ENCODE results near the gene TMC5.

The TMC5 gene

DNA sequence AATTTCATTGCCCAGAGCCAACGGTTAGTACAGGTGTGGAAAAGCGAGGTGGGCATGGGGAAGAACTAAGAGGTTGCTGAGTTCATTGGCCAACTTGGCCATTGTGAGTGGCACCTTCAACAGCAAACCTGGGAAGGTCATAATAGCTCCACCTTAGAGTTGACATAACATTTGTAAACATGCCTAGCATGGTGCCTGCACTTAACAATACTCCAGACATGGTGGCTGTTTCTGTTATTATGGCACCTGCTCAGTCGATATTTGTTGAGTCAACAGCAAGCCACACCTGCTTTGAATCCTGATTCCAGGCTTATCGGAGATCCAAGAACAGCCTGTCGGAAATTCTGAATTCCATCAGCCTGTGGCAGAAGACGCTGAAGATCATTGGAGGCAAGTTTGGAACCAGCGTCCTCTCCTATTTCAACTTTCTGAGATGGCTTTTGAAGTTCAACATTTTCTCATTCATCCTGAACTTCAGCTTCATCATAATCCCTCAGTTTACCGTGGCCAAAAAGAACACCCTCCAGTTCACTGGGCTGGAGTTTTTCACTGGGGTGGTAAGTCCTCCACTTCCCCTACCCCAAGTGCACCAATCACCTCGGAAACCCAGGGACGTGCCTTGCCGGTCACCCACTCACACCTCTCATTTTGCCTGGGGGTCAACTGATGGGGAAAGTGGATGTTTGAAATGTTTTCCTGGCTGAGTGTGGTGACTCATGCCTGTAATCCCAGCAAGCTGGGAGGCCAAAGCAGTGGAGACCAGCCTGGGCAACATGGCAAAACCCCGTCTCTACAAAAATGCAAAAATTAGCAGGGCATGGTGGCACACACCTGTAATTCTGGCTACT is 46.0 kb downstream of the TMC5 start:
- DNase-seq (ENCODE audit: low read depth), result no peak

DNA sequence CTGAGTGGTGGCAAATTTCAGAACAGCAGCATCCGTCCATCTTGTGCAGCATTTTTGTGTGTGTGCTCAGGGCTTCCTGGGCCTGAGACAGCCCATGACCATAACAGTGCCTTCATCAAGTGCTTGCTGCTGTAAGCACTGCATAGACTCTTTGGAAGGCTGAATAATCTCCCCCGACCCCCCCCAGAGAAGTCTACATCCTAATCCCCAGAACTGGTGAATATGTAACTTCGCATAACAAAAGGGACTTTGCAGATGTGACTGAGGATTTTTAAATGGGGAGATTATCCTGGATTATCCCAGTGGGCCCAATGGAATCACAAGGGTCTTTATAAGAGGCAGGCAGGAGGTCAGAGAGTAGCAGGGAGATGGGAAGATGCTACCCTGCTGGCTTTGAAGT is 50.6 kb downstream of the TMC5 start:
- no peak for DNase-seq (ENCODE audit: low read depth)

DNA sequence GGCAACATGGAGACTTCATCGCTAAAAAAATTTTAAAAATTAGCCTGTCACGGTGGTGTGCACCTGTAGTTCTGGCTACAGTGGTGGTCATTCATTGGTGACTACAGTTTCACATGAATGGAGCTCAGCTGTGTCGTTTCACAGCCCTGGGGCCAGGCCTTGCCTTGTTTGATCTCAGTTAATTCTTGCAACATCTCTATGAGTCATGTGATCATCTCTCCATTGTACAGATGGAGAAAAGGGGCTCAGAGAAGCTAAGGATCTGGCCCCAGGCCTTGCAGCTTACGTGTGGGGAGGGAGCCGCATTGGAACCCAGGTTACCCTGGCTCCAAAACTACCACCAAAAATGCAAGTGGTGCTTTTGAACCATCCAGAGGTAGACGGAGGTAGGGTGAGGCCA is 54.8 kb downstream of the TMC5 start:
- no peak for DNase-seq (ENCODE audit: low read depth)

DNA sequence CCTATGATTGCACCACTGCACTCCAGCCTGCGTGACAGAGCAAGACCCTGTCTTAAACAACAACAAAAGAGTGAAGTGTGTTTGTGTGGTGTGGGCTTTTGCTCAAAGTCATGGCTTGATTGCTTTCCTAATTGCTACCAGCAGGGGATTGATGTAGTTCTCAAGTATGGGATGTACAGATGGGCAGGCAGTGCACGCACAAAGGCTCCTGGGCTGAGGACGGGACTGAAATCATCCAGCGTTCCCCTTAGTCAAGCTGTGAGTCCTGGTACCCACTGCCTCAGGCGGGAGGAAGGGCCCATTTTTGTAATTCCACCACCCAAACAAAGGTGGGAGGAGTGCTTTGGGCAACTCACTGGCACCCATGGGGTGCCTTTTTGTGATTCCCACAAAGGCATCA is 56.9 kb downstream of the TMC5 start:
- no peak for DNase-seq (ENCODE audit: low read depth)

DNA sequence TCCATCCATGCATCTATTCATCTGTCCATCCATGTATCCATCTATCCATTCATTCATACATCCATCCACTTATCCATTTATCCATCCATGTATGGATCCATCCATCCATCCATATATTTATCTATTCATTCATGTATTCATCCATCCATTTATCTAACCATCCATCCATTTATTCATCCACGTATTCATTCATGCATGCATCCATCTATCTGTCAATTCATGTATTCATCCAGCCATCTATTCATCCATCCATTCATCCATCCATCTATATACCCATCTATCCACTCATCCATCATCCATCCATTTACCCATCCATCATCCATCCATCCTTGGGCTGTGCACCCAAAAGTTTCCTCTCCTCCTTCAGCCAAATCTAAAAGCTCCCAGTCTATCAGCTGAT is 60.8 kb downstream of the TMC5 start:
- no peak for DNase-seq (ENCODE audit: low read depth)

DNA sequence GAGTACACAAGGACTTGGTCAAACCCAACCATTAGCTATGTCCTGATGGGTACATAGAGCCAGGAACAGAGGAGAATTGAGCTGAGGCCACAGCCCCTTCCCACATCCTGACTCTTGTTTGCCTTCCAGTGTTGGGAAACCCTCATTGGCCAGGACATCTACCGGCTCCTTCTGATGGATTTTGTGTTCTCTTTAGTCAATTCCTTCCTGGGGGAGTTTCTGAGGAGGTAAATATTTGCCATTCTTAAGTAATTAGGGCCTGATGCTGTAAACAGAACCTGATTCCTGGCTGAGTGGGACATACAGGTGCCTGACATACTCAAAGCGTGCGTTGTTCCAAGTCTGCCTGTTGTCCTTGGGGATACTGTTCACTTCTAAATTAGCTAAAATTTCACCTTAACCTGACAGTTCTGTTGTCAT is 61.6 kb downstream of the TMC5 start:
- no peak for DNase-seq (ENCODE audit: low read depth)

DNA sequence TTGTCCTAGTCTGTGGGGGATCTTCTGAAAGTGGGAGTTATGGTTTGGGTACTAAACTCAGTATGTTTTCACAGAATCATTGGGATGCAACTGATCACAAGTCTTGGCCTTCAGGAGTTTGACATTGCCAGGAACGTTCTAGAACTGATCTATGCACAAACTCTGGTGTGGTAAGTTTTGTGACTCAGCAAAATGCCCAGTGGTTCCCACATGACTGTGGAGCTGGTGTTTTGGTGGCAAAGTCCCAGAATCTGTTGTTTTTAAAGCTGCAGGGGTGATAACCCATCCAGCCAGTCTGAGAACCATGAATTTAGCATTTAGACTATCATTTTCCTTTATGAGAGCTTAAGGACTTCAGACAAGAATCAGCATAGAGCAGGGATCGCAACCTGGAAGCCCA is 63.6 kb downstream of the TMC5 start:
- DNase-seq (ENCODE audit: low read depth), result no peak

DNA sequence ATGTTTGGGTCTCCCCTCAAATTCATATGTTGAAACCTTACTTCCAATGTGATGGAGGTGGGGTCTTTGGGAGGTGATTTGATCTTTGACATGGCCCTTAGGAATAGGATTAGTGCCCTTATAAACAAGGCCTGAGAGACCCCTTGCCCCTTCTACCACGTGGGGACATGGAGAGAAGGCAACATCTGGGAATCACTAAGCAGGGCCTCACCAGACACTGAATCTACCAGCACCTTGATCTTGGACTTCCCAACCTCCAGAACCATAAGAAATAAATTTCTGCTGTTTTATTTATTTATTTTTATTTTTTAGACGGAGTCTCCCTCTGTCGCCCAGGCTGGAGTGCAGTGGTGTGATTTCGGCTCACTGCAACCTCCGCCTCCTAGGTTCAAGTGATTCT is 64.1 kb downstream of the TMC5 start:
- DNase-seq (ENCODE audit: low read depth), result no peak

DNA sequence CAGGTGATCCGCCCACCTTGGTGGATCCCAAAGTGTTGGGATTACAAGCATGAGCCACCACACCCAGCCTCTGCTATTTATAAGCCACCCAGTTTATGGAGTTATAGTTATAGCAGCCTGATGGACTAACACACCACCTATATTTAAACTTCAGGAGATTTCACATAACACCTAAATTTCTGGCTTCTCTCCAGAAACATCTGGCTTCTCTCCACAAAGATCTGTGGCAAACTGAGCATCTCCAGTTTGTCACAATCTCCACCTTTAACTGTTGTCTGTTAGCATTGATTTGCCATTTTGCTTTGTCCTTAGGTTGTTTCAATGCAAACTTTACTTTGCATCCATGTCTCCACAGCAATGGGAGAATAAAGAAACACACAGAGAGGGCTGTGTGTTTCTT is 64.6 kb downstream of the TMC5 start:
- no peak for DNase-seq (ENCODE audit: low read depth)

DNA sequence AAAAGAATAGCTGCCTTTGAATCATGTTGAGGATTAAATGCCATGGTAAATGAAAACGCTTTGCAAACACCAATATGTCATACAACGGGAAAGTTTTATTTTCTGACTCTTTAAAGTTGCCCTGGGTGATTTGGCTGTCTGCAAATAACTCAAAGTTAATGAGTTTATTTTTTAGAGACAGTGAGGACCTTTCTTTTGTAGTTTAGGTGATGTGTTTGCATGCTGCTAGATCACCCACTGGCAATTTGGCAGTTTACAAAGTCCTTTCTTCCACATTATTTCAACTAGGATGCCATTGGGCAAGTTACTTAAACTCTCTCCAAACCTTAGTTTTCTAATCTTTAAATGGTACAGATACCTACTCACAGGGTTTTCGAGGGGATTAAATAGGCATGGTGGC is 66.4 kb downstream of the TMC5 start:
- no peak for DNase-seq (ENCODE audit: low read depth)

DNA sequence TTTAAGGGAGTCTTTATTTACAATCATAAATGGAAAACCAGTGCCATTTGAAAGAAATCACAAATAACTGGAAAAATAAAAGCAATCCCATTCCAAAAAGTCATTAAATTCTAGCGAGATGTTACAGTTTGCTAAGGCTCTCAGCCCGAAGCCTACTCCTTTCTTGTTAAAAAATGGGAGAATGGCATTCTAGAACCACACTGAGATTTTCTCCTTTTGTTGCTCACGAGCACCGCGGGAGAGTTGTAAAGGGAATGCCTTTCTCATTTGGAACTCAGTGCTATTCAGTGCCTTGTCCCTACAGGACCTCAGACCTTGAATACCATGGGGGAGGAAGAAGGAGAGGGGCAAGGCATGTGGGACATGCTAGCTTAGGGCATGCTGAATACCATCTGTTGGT is 67.9 kb downstream of the TMC5 start:
- no peak for DNase-seq (ENCODE audit: low read depth)

DNA sequence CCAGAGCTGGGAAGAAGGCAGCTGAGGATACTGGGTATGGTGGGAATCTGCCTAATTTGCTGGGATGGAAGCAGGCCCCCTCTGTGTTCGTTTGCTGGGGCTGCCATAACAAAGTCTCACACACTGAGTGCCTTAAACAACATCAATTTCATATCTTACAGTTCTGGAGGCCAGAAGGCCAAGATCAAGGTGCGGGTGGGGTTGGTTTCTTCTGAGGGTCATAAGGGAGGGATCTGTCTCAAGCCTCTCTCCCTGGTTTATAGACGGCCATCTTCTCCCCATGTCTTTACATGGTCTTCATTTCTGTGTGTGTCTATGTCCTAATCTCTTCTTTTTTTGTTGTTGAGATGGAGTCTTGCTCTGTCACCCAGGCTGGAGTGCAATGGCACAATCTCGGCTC is 68.4 kb downstream of the TMC5 start:
- DNase-seq (ENCODE audit: low read depth), result no peak

DNA sequence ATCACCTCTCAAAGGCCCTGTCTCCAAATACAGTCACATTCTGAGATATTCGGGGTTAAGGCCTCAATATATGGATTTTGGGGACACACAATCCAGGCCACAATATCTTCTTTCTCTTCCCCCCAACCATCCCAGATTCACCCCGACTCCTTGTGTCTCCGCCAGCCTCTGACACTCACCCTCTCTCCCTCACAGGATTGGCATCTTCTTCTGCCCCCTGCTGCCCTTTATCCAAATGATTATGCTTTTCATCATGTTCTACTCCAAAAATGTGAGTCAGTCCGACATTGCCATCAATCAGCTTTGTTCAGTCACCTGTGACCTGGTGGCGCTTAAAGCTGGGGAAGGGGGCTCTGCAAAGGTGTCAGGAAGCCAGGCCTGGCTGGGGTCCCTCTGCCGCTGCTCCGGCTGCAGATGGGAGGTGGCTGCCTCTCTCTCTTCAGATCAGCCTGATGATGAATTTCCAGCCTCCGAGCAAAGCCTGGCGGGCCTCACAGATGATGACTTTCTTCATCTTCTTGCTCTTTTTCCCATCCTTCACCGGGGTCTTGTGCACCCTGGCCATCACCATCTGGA is 69.2 kb downstream of the TMC5 start:
- no peak for DNase-seq (ENCODE audit: low read depth)

DNA sequence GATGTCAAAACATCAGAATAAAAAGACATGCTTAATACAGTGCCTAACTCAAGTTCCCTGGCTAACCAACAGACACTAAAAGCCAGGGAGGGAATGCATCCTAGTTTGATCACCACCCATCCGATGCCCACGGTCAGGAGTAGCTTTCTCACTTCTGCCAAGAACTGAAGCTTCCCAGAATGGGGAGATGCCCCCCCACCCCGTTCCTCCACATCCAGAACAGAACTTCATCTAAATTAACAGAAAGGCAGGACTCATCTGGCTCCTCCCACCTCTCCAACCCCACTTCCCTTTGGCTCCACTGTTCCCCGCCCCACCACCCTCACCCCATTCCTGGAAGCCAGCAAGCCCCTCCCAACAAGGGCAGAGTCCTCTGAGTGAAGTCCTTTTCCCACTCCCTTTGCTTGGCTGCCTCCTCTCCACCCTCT is 70.5 kb downstream of the TMC5 start:
- no peak for DNase-seq (ENCODE audit: low read depth)

DNA sequence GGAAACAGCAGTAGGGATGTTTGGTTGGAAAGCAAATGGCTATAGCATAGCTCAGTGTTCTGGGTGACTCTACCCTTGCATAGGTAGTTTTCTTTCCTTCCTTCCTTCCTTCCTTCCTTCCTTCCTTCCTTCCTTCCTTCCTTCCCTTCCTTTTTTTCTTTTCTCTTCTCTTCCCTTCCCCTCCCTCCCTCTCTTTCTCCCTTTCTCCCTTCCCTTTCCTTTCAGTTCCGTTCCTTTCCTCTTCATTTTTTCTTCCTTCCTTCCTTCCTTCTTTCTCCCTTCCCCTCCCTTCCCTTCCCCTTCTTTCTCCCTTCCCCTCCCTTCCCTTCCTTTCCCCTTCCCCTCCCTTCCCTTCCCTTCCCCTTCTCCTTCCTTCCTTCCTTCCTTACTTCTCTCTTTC is 72.9 kb downstream of the TMC5 start:
- DNase-seq (ENCODE audit: low read depth), result no peak

DNA sequence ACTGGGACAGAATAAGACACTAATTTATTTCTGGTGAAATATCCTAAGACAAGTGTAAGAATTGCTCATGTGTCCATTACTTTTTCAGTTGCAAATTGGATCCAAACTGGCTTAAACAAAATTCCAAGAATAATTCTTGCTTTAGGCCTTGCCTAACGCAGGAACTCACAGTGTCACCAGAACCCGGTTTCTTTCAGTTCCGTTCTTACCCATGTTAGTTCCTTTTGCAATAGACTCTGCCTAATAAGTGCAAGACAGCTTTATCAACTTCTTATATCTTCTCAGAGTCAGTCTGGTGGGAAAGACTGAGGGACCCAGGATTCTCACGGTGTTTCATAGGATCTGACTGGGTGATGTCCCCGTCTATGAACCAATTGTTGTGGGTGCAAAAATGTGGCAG is 79.5 kb downstream of the TMC5 start:
- DNase-seq (ENCODE audit: low read depth), result no peak

DNA sequence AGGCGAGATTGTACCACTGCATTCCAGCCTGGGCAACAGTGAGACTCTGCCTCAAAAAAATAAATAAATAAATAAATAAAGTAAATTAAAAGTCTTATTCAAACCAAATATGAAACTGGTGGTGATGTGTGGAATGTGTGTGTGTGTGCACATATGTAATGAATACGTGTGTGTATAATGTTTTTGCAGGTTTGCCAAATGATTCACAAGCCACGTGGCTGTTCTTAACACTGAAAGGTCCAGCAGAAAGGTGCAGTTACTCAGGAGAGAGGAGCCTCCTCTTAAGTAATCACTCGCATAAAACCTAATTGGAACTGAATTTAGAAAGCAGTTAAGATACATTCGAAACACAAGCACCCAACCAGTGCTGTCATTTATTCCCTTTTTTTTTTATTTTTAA is 81.3 kb downstream of the TMC5 start:
- DNase-seq (ENCODE audit: low read depth), result no peak

DNA sequence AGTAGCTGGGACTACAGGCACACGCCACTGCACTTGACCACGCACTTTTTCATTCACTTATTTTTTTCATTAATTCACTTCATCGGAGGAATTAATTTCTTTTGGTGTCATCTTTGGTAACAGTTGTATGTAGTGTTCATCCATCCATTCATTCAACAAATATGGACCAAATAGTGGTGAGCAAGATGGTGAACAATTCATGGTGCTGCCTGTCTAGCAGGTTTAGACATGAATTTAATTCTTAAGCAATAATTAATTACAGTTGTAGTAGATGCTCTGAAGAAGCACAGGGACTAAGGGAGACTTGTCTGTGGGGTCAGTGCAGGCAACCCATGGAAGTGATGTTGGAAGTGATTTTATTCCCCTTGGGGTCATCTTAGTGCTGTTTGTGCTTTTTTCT is 81.8 kb downstream of the TMC5 start:
- DNase-seq (ENCODE audit: low read depth), result no peak

DNA sequence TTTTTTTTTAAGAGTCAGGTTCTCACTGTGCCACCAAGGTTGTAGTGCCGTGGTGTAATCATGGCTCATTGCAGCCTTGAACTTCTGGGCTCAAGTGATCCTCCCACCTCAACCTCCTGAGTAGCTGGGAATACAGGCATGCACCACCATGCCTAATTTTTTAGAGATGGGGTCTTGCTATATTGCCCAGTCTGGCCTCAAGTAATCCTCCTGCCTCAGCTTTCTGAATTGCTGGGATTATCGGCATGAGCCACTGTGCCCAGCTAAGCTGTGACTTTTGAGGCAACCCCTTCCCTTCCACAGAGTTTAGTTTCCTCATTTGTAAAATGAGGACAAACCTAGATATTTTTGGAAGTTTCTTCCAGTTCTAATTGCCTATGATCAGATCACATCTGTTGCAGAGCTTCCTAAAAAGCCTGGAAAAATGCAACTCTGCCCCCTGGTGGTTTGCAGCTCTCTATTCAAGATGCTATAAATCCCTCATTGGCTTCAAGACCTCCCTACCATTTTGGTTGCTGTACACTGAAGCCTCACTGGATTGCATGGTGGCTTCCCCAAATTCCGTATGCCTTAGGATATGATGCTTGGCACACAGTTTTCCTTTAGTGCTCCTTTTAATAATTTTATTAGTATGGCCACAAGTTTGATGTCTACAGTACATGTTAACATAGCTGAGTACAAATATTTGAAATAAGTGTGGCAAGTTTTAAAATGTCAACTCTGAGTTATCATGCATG is 84.9 kb downstream of the TMC5 start:
- peak; percentile 40 for DNase-seq (ENCODE audit: low read depth)

DNA sequence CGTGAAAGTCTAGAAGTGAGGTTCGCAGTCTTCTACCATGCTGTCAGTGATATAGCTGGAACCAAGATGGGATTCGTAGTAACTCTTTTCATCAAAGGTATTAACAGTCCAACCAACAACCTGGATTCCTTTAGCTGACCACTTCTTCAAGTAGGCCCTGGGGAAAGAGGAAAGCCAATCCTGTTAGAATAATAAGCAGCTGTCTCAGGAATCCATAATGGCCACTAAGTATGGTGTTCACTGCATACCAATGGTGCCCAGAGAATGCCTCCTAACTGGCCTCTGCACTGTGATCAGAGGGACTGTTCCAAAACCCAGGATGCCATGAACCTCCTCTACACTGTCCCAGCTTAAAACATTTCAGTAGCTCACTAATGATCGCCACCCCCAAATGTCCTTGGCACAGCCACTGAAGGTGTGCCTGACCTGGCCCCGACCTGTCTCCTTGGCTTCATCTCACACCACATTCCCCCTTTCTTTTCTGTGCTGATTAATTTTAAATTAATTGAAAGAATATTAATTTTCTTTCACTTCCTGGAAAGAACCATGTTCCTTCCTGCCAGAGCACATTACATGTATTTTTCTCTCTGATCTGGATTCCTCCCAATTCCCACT is 85.9 kb downstream of the TMC5 start:
- DNase-seq (ENCODE audit: low read depth), result no peak

DNA sequence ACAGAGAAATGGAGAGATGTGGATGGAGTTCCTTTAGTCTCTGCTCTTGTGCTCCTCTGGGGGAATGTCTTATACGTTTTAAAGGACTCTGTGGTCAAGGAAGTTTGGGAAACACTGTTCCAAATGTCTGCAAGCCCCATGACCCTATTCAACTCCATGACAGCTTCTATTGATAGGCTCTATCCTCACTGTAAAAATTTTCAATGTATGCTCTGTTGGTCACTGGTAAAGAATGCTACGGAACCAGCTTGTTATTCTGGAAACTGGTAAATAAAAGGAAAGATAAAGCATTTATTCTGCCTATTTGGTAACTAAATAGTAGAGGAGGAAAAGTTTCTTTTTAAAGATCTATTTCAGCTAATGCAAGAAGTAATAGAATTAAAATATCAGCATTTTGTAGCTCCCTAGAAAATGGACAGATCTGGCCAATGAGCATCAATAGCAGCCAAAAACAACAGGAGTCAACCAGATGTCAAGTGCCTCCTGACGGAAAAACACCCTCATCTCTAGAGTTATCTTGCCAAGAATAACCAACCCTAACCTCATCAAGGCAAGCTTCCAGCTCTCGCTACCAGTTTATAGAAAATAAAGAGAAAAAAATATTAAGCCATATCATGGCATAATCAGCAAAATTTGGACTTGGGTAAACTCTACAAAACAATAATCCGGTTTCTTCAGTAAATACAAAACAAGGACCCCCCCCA is 88.1 kb downstream of the TMC5 start:
- no peak for DNase-seq (ENCODE audit: low read depth)

DNA sequence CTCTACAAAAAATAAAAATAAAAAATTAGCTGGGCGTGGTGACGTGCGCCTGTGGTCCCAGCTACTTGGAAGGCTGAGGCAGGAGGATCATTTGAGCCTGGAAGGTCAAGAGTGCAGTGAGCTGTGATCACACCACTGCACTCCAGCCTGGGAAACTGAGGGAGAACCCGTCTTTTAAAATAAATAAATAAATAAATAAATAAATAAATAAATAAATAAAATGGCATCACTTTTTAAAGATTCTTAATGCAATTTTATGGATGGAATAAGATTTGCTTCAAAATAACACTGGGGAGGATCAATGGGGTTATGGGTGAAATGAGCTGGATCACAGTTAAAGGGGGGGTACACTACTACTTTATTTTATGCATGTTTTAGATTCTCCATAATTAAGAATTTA is 89.3 kb downstream of the TMC5 start:
- DNase-seq (ENCODE audit: low read depth), result no peak

Measured in stimulated activated CD8-positive, alpha-beta memory T cell treated with anti-CD3 and anti-CD28 coated beads, Interleukin-15, amount 100 ng/mL, for 24 hours (primary cell).